ENCODE results near the gene ZC3H7A.
A peak's percentile ranks its signal among the peaks of the same experiment; 100 is the strongest.
"Not testable (repeated sequence)": the region's sequence is repeated elsewhere in the genome, so short reads cannot be mapped to it uniquely, and the experiment has no call there.

The ZC3H7A gene

DNA sequence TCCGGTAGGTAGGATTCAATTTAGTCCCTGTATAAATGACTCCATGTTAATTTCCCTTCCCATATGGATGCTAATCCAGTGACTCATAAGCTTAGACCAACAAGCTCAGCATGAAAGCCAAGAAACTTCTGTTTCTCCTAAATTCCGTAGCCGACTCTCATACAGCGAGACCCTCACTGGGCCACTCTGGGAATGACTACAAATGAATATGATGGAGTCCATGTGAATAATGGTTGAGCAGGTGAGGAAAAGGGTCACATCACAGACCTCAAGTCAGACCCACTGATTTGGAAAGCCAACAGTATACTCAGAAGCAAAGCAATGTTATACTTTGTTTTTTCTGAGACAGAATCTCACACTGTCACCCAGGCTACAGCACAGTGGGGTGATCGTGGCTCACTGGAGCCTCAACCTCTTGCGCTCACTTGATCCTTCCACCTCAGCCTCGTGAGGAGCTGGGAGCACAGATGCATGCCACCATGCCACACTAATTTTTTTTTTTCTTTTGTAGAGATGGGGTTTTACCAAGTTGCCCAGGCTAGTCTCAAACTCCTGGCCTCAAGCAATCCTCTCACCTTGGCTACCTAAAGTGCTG is 39.7 kb upstream of the ZC3H7A start:
- Mint-ChIP-seq H3K36me3 (ENCODE audit: low read depth) (peaks cover 54% of the 10 kb centered on the region), H3K27ac (peak overlapping the region; percentile 98), H3K4me1 (peaks cover 15% of the 10 kb centered on the region), H3K9me3 (no peaks in the 10 kb centered on the region), H3K4me3 (no peak overlapping the region), H3K27me3 (ENCODE audit: low read depth, poor library complexity) (no peaks in the 10 kb centered on the region)
- no peak for DNase-seq
- TF ChIP-seq, protein P1, sequence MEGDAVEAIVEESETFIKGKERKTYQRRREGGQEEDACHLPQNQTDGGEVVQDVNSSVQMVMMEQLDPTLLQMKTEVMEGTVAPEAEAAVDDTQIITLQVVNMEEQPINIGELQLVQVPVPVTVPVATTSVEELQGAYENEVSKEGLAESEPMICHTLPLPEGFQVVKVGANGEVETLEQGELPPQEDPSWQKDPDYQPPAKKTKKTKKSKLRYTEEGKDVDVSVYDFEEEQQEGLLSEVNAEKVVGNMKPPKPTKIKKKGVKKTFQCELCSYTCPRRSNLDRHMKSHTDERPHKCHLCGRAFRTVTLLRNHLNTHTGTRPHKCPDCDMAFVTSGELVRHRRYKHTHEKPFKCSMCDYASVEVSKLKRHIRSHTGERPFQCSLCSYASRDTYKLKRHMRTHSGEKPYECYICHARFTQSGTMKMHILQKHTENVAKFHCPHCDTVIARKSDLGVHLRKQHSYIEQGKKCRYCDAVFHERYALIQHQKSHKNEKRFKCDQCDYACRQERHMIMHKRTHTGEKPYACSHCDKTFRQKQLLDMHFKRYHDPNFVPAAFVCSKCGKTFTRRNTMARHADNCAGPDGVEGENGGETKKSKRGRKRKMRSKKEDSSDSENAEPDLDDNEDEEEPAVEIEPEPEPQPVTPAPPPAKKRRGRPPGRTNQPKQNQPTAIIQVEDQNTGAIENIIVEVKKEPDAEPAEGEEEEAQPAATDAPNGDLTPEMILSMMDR (IDR thresholded peaks at IDR 0.05) = no peak

DNA sequence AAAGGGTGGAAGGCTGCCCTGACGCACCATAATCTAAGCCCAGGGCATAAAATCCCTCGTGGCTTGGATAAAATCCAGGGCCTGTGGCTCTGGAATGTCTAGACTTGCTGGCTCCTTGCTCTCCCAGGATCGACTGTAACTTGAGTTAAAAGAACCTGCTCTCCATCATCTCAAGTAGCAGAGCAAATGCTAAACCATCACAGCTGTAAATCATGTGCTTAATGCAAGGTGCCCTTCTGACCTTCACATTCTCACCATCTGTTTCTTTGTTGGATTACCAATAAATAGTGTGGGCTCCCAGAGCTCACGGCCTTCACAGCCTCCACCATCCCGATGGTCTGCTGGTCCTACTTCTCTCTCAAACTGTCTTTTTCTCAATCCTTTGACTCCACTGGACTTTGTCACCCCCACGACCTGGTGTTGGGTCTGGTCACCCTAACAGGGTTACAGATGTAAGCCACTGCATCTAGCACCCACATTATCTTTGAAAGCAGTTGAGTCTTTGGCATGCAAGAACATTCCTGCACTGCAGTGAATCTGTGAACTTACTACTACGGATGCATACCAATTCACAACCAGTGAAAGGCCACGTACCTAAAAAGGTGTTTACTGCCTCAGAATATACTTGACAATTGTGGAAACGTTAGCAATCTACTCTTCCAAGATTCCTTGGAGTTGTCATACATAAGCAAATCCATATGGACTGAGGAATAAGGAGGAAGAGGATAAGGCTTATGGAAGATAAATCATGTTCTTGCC is 39.0 kb upstream of the ZC3H7A start:
- peak; percentile 9 for DNase-seq
- Mint-ChIP-seq H3K4me1 (peaks cover 15% of the 10 kb centered on the region), H3K27ac (peak overlapping the region; percentile 98), H3K27me3 (ENCODE audit: low read depth, poor library complexity) (no peaks in the 10 kb centered on the region), H3K36me3 (ENCODE audit: low read depth) (peaks cover 48% of the 10 kb centered on the region), H3K4me3 (no peak overlapping the region), H3K9me3 (no peaks in the 10 kb centered on the region)
- TF ChIP-seq, protein P1 (IDR thresholded peaks at IDR 0.05) = no peak

DNA sequence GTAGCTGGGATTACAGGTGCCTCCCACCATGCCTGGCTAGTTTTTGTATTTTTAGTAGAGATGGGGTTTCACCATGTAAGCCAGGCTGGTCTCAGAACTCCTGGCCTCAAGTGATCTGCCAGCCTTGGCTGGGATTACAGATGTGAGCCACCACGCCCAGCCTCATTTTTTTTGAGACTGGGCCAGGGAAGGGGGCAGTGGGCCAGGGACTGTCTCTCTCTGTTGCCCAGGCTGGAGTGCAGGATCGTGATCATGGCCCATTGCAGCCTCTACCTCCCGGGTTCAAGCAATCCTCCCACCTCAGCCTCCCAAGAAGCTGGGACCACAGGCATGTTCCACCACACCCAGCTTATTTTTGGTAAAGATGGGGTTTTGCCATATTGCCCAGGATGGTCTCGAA is 38.3 kb upstream of the ZC3H7A start:
- TF ChIP-seq, protein P1 (IDR thresholded peaks at IDR 0.05) = no peak
- Mint-ChIP-seq H3K4me3 (no peak overlapping the region), H3K27me3 (ENCODE audit: low read depth, poor library complexity) (no peaks in the 10 kb centered on the region), H3K9me3 (no peaks in the 10 kb centered on the region), H3K27ac (peak overlapping the region; percentile 54), H3K36me3 (ENCODE audit: low read depth) (peaks cover 43% of the 10 kb centered on the region), H3K4me1 (peaks cover 15% of the 10 kb centered on the region)
- no peak for DNase-seq

DNA sequence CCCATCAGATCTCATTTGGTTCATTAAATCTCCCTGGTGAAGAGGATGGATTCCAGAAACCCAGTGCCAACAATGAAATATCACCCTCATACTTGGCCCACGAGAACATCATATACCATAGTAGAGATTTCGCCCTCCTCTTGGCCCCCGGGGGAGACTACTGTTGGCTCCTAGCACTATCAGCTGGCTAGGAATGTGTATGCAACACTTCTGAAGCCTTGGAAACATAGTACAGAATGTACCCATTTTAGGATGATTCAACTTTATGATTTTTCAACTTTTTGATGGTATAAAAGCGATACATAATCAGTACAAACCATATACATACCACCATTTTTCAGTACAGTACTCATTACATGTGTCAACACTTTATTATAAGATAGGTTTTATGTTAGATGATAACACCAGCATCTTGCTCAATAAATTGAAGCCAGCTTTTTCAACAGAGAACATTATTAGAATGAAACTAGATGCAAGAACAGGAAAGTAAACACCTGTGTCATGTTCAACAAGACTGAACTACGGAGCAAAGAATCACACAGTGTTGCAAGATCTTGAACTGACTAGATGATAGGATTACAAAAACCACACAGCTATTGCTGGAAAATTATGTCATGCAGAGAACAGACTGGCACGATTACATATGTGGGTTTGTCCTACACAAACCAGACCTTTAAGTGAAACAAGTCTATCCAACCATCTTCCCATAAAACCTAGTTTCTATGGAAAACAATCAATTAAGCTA is 37.1 kb upstream of the ZC3H7A start:
- TF ChIP-seq, protein P1 (IDR thresholded peaks at IDR 0.05) = no peak
- Mint-ChIP-seq H3K27ac (no peak overlapping the region), H3K36me3 (ENCODE audit: low read depth) (peaks cover 31% of the 10 kb centered on the region), H3K27me3 (ENCODE audit: low read depth, poor library complexity) (peaks cover 2% of the 10 kb centered on the region), H3K9me3 (no peaks in the 10 kb centered on the region), H3K4me1 (peaks cover 15% of the 10 kb centered on the region), H3K4me3 (no peak overlapping the region)
- no peak for DNase-seq

DNA sequence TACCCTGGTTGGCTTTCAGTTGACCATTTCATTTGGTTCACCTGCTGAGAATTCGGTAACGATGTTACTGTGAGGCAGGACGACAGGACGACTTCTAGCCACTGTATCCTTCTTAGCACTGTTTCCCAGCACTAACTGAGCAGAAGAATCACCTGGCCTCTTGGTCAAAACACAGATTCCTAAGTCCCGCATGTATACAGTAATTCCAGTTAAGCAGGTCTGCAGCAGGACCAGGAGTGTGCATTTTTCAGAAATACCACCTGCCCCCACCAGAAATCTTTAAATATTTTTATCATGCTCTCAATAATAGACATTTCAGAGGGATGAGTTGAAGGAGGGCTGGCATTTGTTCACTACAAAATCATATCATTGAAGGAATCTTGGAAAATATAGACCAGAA is 31.6 kb upstream of the ZC3H7A start:
- TF ChIP-seq, protein P1 (IDR thresholded peaks at IDR 0.05) = no peak
- Mint-ChIP-seq H3K27me3 (ENCODE audit: low read depth, poor library complexity) (peaks cover 10% of the 10 kb centered on the region), H3K36me3 (ENCODE audit: low read depth) (no peaks in the 10 kb centered on the region), H3K4me3 (no peak overlapping the region), H3K4me1 (no peaks in the 10 kb centered on the region), H3K27ac (no peak overlapping the region), H3K9me3 (no peaks in the 10 kb centered on the region)
- no peak for DNase-seq

DNA sequence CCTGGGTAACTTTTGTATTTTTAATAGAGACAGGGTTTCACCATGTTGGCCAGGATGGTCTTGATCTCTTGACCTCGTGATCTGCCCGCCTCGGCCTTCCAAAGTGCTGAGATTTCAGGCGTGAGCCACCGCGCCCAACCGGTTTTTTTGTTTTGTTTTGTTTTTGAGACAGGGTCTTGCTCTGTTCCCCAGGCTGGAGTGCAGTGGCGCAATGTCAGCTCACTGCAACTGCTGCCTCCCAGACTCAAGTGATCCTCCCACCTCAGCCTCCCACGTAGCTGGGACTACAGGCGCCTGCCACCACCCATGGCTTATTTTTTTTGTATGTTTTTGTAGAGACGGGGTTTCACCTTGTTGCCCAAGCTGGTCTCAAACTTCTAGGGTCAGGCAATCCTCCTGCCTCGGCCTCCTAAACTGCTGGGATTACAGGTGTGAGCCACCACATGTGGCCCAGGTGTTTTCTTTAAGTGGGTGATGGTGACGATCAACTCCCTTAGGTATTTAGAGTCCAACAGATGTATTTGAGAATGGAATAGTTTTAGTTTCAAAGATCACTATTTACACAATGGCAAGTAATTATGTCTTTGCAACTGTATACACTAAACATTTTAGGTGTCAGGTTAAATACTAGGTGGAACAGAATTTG is 28.6 kb upstream of the ZC3H7A start:
- not testable (repeated sequence) for DNase-seq; H3K9me3 Mint-ChIP-seq; H3K27ac Mint-ChIP-seq; H3K4me3 Mint-ChIP-seq; H3K36me3 Mint-ChIP-seq (ENCODE audit: low read depth); H3K4me1 Mint-ChIP-seq; H3K27me3 Mint-ChIP-seq (ENCODE audit: low read depth, poor library complexity)

Measured in nephron progenitor cell (in vitro differentiated cells).